ENCODE results near the gene DNAAF5.

DNAAF5 gene

GRCh38 chr7:714251-714671 lies 12.2 kb upstream of the DNAAF5 start:
- TF ChIP-seq TAF1 (IDR thresholded peaks at IDR 0.05; ENCODE audit: low read depth, low read length): no peak
- no peak for TF ChIP-seq POLR2AphosphoS5 (IDR thresholded peaks at IDR 0.05; ENCODE audit: low read depth, low read length)
- no peak for TF ChIP-seq POU2F2 (IDR thresholded peaks at IDR 0.05; ENCODE audit: low read depth, low read length)
- no peak for TF ChIP-seq SPI1 (IDR thresholded peaks at IDR 0.05; ENCODE audit: low read depth, low read length)
- TF ChIP-seq PAX5 (IDR thresholded peaks at IDR 0.05; ENCODE audit: insufficient read depth, low read length, severe bottlenecking): no peak
- TF ChIP-seq POLR2A (IDR thresholded peaks at IDR 0.05; ENCODE audit: low read depth, low read length): no peak
- FAIRE-seq (no peak), DNase-seq (ENCODE audit: insufficient read length, low spot score) (no peak)

GRCh38 chr7:716222-716621 lies 10.3 kb upstream of the DNAAF5 start:
- no peak for FAIRE-seq
- no peak for DNase-seq (ENCODE audit: insufficient read length, low spot score)
- TF ChIP-seq POU2F2 (IDR thresholded peaks at IDR 0.05; ENCODE audit: low read depth, low read length): no peak
- TF ChIP-seq POLR2A (IDR thresholded peaks at IDR 0.05; ENCODE audit: low read depth, low read length): no peak
- no peak for TF ChIP-seq PAX5 (IDR thresholded peaks at IDR 0.05; ENCODE audit: insufficient read depth, low read length, severe bottlenecking)
- no peak for TF ChIP-seq TAF1 (IDR thresholded peaks at IDR 0.05; ENCODE audit: low read depth, low read length)
- TF ChIP-seq SPI1 (IDR thresholded peaks at IDR 0.05; ENCODE audit: low read depth, low read length): no peak
- no peak for TF ChIP-seq POLR2AphosphoS5 (IDR thresholded peaks at IDR 0.05; ENCODE audit: low read depth, low read length)

DNA sequence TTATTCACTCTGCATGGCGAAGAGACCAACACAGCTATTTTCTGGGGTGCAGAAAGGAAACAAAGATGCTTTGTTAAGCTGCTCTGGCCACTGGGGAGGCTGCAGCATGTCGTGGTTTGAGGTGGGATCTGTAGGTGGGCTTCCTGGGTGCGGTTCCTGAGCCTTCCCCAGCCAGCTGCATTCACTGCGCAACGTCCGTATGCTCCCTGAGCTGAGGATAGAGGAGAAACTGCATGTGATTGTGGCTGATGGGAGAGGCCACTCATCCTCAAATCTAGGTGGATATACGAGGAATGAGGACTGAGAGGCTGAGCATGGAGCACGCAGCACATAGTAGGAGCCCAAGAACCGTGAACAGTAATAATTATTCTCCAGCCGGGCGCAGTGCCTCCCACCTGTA lies 9.9 kb upstream of the DNAAF5 start:
- FAIRE-seq (no peak), DNase-seq (ENCODE audit: insufficient read length, low spot score) (no peak)
- TF ChIP-seq PAX5 (IDR thresholded peaks at IDR 0.05; ENCODE audit: insufficient read depth, low read length, severe bottlenecking) (no peak), TAF1 (IDR thresholded peaks at IDR 0.05; ENCODE audit: low read depth, low read length) (no peak), POU2F2 (IDR thresholded peaks at IDR 0.05; ENCODE audit: low read depth, low read length) (no peak), POLR2A (IDR thresholded peaks at IDR 0.05; ENCODE audit: low read depth, low read length) (no peak), POLR2AphosphoS5 (IDR thresholded peaks at IDR 0.05; ENCODE audit: low read depth, low read length) (no peak), SPI1 (IDR thresholded peaks at IDR 0.05; ENCODE audit: low read depth, low read length) (no peak)

GRCh38 chr7:721619-722248 lies 4.8 kb upstream of the DNAAF5 start:
- FAIRE-seq (no peak), DNase-seq (ENCODE audit: insufficient read length, low spot score) (no peak)
- TF ChIP-seq POU2F2 (IDR thresholded peaks at IDR 0.05; ENCODE audit: low read depth, low read length) (no peak), POLR2AphosphoS5 (IDR thresholded peaks at IDR 0.05; ENCODE audit: low read depth, low read length) (no peak), TAF1 (IDR thresholded peaks at IDR 0.05; ENCODE audit: low read depth, low read length) (no peak), POLR2A (IDR thresholded peaks at IDR 0.05; ENCODE audit: low read depth, low read length) (no peak), SPI1 (IDR thresholded peaks at IDR 0.05; ENCODE audit: low read depth, low read length) (no peak), PAX5 (IDR thresholded peaks at IDR 0.05; ENCODE audit: insufficient read depth, low read length, severe bottlenecking) (no peak)

- no peak for DNase-seq (ENCODE audit: insufficient read length, low spot score)
- TF ChIP-seq PAX5 (IDR thresholded peaks at IDR 0.05; ENCODE audit: insufficient read depth, low read length, severe bottlenecking) (no peak), POU2F2 (IDR thresholded peaks at IDR 0.05; ENCODE audit: low read depth, low read length) (no peak), POLR2A (IDR thresholded peaks at IDR 0.05; ENCODE audit: low read depth, low read length) (no peak), TAF1 (IDR thresholded peaks at IDR 0.05; ENCODE audit: low read depth, low read length) (no peak), POLR2AphosphoS5 (IDR thresholded peaks at IDR 0.05; ENCODE audit: low read depth, low read length) (no peak), SPI1 (IDR thresholded peaks at IDR 0.05; ENCODE audit: low read depth, low read length) (no peak)
These were observed 3.0 kb upstream of the DNAAF5 start for GRCh38 chr7:723541-723940.

DNA sequence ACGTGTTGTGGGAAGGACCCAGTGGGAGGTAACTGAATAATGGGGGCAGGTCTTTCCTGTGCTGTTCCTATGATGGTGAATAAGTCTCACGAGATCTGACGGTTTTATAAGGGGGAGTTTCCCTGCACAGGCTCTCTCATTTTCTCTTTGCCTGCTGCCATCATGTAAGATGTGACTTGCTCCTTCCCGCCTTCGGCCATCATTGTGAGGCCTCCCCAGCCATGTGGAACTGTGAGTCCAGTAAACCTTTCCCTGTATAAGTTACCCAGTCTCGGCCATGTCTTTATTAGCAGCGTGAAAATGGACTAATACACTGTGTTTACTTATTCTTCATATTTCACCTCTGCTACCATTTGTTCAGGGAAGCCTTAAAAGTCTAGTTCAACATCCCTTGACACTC lies 2.2 kb upstream of the DNAAF5 start:
- TF ChIP-seq PAX5 (IDR thresholded peaks at IDR 0.05; ENCODE audit: insufficient read depth, low read length, severe bottlenecking) (no peak), POLR2AphosphoS5 (IDR thresholded peaks at IDR 0.05; ENCODE audit: low read depth, low read length) (no peak), POLR2A (IDR thresholded peaks at IDR 0.05; ENCODE audit: low read depth, low read length) (no peak), TAF1 (IDR thresholded peaks at IDR 0.05; ENCODE audit: low read depth, low read length) (no peak), POU2F2 (IDR thresholded peaks at IDR 0.05; ENCODE audit: low read depth, low read length) (no peak), SPI1 (IDR thresholded peaks at IDR 0.05; ENCODE audit: low read depth, low read length) (no peak)
- DNase-seq (ENCODE audit: insufficient read length, low spot score) (no peak), FAIRE-seq (no peak)

More at GRCh38 chr7:723541-723940, 3.0 kb upstream of the DNAAF5 start:
- no peak for FAIRE-seq

- DNase-seq (ENCODE audit: insufficient read length, low spot score): no peak
- no peak for FAIRE-seq
- no peak for TF ChIP-seq SPI1 (IDR thresholded peaks at IDR 0.05; ENCODE audit: low read depth, low read length)
These were observed 1.1 kb upstream of the DNAAF5 start for GRCh38 chr7:725223-726005.

GRCh38 chr7:726854-727103 lies 280 bp downstream of the DNAAF5 start:
- FAIRE-seq (no peak), DNase-seq (ENCODE audit: insufficient read length, low spot score) (no peak)
- TF ChIP-seq PAX5 (IDR thresholded peaks at IDR 0.05; ENCODE audit: insufficient read depth, low read length, severe bottlenecking): no peak
- TF ChIP-seq SPI1 (IDR thresholded peaks at IDR 0.05; ENCODE audit: low read depth, low read length): no peak
- TF ChIP-seq TAF1 (IDR thresholded peaks at IDR 0.05; ENCODE audit: low read depth, low read length): no peak
- TF ChIP-seq POLR2A (IDR thresholded peaks at IDR 0.05; ENCODE audit: low read depth, low read length): no peak
- TF ChIP-seq POLR2AphosphoS5 (IDR thresholded peaks at IDR 0.05; ENCODE audit: low read depth, low read length): no peak
- no peak for TF ChIP-seq POU2F2 (IDR thresholded peaks at IDR 0.05; ENCODE audit: low read depth, low read length)

- FAIRE-seq: peak; percentile 93
- TF ChIP-seq PAX5 (IDR thresholded peaks at IDR 0.05; ENCODE audit: insufficient read depth, low read length, severe bottlenecking): no peak
- TF ChIP-seq SPI1 (IDR thresholded peaks at IDR 0.05; ENCODE audit: low read depth, low read length): no peak
- 0 out of 2 replicates have a peak, but pooled peaks have one; percentile 29 for TF ChIP-seq TAF1 (IDR thresholded peaks at IDR 0.05; ENCODE audit: low read depth, low read length)
- TF ChIP-seq POLR2A (IDR thresholded peaks at IDR 0.05; ENCODE audit: low read depth, low read length): no peak
- no peak for TF ChIP-seq POU2F2 (IDR thresholded peaks at IDR 0.05; ENCODE audit: low read depth, low read length)
- TF ChIP-seq POLR2AphosphoS5 (IDR thresholded peaks at IDR 0.05; ENCODE audit: low read depth, low read length): no peak; the same call in 1 of the 2 replicates
- DNase-seq (ENCODE audit: insufficient read length, low spot score): peak; percentile 83
These were observed 756 bp downstream of the DNAAF5 start, which contains the start of gene PRKAR1B for GRCh38 chr7:727104-727805. Gene PRKAR1B (minus strand): TSS chr7:727281. CDS start chr7:711505, 15,776 bp downstream.
